HepG2 (cell line): ENCODE measurements around the gene USP5. TPM values are rescaled to one million over a fixed set of nuclear protein-coding genes. Genes with fewer than 3 reads are reported as not detected.

ENCODE experiments used
- ATAC-seq: fragments of 200-7000 bp; cut with Tn5 transposase; 3 replicates; pipeline ENCODE4 v1.9.1; 2020; ENCODE audit warnings: mild to moderate bottlenecking, moderate library complexity
- BruUV-seq: library from RNA; stranded (reverse); fragments of 400-500 nt; replicated peaks from 2 replicates; lab custom pipeline; 2021; lab: Mats Ljungman, UMichigan
- CTCF ChIA-PET: fragments of 300-600 bp; formaldehyde crosslinking; extraction: SDS; loops from one replicate; lab custom pipeline; 2021; ENCODE audit warnings: low total read pairs, inconsistent platforms, low intra/inter-chr PET ratio; lab: Yijun Ruan, JAX
- POLR2A ChIA-PET: fragments of 350-600 bp; sonication (Branson Sonifier 250); formaldehyde crosslinking; loops from one replicate; lab custom pipeline; 2020; ENCODE audit warnings: antibody characterized with exemption, inconsistent platforms; lab: Yijun Ruan, JAX
- DNase-seq: peaks from one replicate; pipeline ENCODE4 v3.0.0-alpha.2; 2015; ENCODE audit warnings: low spot score
- FAIRE-seq: peaks from 3 replicates; lab custom pipeline; 2011; peaks lifted over from hg19 to GRCh38; lab: Jason Lieb, UNC
- H2AFZ ChIP-seq: one replicate; pipeline ENCODE4 v1.6.1; 2011; ENCODE audit warnings: low read length, inconsistent platforms
- H3K27ac ChIP-seq: fragments of 300-600 bp; 3 replicates; pipeline ENCODE4 v1.8.0; 2011; ENCODE audit warnings: mixed run types, mild to moderate bottlenecking, mixed read lengths, low read length, inconsistent platforms; ENCODE audit not compliant: insufficient read depth; ENCODE audit errors: extremely low read length
- H3K27me3 ChIP-seq, 2 experiments: fragments of 200-600 bp in 1 of 2; 2 replicates in 1 of 2; 3 replicates in 1 of 2; pipeline versions ENCODE4 v1.6.0 to v1.8.0; 2011; ENCODE audit warnings: low read length in 2 of 2, mild to moderate bottlenecking in 2 of 2, moderate library complexity in 2 of 2, inconsistent platforms in 1 of 2; ENCODE audit not compliant: insufficient read depth in 2 of 2, control insufficient read depth in 1 of 2
- H3K36me3 ChIP-seq, 2 experiments: fragments of 200-600 bp in 1 of 2; replicated peaks in 1 of 2; 2 replicates in 1 of 2; 3 replicates in 1 of 2; pipeline versions ENCODE4 v1.5.1 to v1.8.0; 2011; ENCODE audit warnings: low read length in 2 of 2, inconsistent platforms in 1 of 2; ENCODE audit not compliant: insufficient read depth in 2 of 2, control insufficient read depth in 1 of 2
- H3K4me1 ChIP-seq: 2 replicates; pipeline ENCODE4 v1.5.1; 2012; ENCODE audit warnings: low read length, inconsistent platforms; ENCODE audit not compliant: insufficient read depth
- H3K4me2 ChIP-seq: 2 replicates; pipeline ENCODE4 v1.6.0; 2011; ENCODE audit warnings: low read depth, low read length, inconsistent platforms
- H3K4me3 ChIP-seq, 3 experiments: fragments of 200-600 bp in 1 of 3; sonication (generic), shearing (Covaris generic) in 1 of 3; replicated peaks in 1 of 3; 2 replicates each; pipeline ENCODE4 v1.5.1; 2011 to 2016; ENCODE audit warnings: low read length in 3 of 3, inconsistent platforms in 2 of 3, low read depth in 2 of 3, mild to moderate bottlenecking in 2 of 3, control low read depth in 1 of 3, mixed read lengths in 1 of 3; ENCODE audit not compliant: insufficient read depth in 1 of 3
- H3K79me2 ChIP-seq: one replicate; pipeline ENCODE4 v1.6.1; 2011; ENCODE audit warnings: low read length, inconsistent platforms; ENCODE audit not compliant: insufficient read depth
- H3K9ac ChIP-seq: 2 replicates; pipeline ENCODE4 v1.6.0; 2011; ENCODE audit warnings: mild to moderate bottlenecking, low read depth, low read length, inconsistent platforms; ENCODE audit not compliant: insufficient read depth
- H3K9me3 ChIP-seq: 2 replicates; pipeline ENCODE4 v1.5.1; 2012; ENCODE audit warnings: mild to moderate bottlenecking, low read length
- H4K20me1 ChIP-seq: 2 replicates; pipeline ENCODE4 v1.6.0; 2011; ENCODE audit warnings: inconsistent platforms, mild to moderate bottlenecking, low read length, moderate library complexity; ENCODE audit not compliant: insufficient read depth
- GTF2F1 ChIP-seq: fragments of 150-350 bp; IDR thresholded peaks from 2 replicates; pipeline ENCODE4 v1.6.1; 2014; ENCODE audit warnings: low read length
- JARID2 ChIP-seq: sonication (generic); formaldehyde crosslinking; IDR thresholded peaks from 2 replicates; pipeline ENCODE4 v1.8.1; 2023; ENCODE audit warnings: missing genetic modification reagents, inconsistent platforms; ENCODE audit not compliant: insufficient replicate concordance
- SAP130 ChIP-seq: IDR thresholded peaks from 2 replicates; pipeline ENCODE4 v1.6.1; 2016; ENCODE audit warnings: low read depth
- ZNF121 ChIP-seq: sonication (generic); formaldehyde crosslinking; IDR thresholded peaks from 2 replicates; pipeline ENCODE4 v1.5.0; 2020; ENCODE audit warnings: mild to moderate bottlenecking, missing genetic modification reagents
- ZNF841 ChIP-seq: sonication (generic); formaldehyde crosslinking; IDR thresholded peaks from 2 replicates; pipeline ENCODE4 v1.8.1; 2023; ENCODE audit warnings: missing genetic modification reagents, borderline replicate concordance
- WGBS: methylation state at CpG from one replicate; pipeline ENCODE4 v1.1.6; 2017; ENCODE audit warnings: low lambda C conversion rate; 5-methylcytosine and 5-hydroxymethylcytosine counted together
- in situ Hi-C: cut with HindIII; loops from 2 replicates; pipeline ENCODE4 v1.10.0; 2017; ENCODE audit warnings: low pct_unique_long_range_greater_than_20kb; ENCODE audit not compliant: extremely low pct_ligation_motif_present
- intact Hi-C: fragments of 100-400 bp; cut with micrococcal nuclease; formaldehyde crosslinking; loops from one replicate; pipeline ENCODE4 v1.10.0; 2022; ENCODE audit not compliant: unreplicated experiment
- polyA plus RNA-seq, 8 experiments: library from polyadenylated mRNA; depleted of rRNA in 3 of 8; stranded (reverse) in 7 of 8; unstranded in 1 of 8; fragments of >200 nt; fragmentation: Illumina TruSeq in 4 of 8; extraction: Trizol in 4 of 8; gene quantifications; 2 replicates each; pipeline versions ENCODE4 v1.2.1 to v1.2.3, GENCODE V29; 2011 to 2016; ENCODE audit warnings: low read depth in 4 of 8, missing spikeins in 1 of 8, mixed read lengths in 1 of 8; ENCODE audit not compliant: insufficient read depth in 1 of 8
- total RNA-seq, 5 experiments: library from RNA; depleted of rRNA; stranded (reverse); fragments of >200 nt; fragmentation: Illumina TruSeq; extraction: Trizol; gene quantifications; 2 replicates each; pipeline ENCODE4 v1.2.3, GENCODE V29; 2016; ENCODE audit warnings: low read depth in 1 of 5
- TF ChIP-seq, protein P1 (sequence below): IDR thresholded peaks from 2 replicates; pipeline ENCODE4 v1.6.1; 2016; ENCODE audit warnings: control low read depth

The USP5 gene
- total and polyA plus RNA-seq, 2 of the 13 experiments (the other 11 are each of a cell fraction or from before 2014, with no cell fraction given) = 39.6 to 56.0 TPM

DNA sequence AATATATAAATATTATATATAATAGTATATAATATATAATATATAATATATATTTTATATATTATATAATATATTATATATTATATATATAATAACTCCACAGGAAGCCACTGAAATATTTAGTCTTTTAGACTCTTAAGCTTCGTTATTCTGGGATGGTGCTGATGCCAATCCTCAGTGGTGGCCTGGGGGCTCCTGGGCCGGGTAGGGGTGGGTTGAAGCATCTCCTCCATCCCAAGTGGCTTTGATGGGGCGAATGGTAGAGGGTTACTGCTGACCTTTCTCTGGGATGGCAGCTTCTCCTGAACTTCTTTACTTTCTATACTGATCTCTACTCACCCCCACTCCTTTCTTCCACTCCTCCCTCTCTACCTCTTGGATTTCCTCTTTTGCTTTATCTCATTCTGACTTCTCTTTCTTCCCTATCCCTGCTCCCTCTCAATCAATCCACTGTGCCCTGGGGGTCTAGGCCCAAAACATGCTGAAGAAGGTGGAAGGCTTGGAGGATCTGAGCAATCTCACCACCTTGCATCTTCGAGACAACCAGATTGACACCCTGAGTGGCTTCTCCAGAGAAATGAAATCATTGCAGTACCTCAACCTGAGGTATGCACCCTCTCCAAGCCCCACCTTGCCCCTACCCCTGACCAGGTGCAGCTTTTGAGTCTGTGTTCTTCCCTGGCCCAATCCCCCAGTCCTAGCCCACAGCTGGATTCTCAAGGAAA is 57.6 kb downstream of the USP5 start:
- FAIRE-seq = no peak
- CTCF ChIA-PET = no interaction called here
- intact Hi-C loops = no loop called here

DNA sequence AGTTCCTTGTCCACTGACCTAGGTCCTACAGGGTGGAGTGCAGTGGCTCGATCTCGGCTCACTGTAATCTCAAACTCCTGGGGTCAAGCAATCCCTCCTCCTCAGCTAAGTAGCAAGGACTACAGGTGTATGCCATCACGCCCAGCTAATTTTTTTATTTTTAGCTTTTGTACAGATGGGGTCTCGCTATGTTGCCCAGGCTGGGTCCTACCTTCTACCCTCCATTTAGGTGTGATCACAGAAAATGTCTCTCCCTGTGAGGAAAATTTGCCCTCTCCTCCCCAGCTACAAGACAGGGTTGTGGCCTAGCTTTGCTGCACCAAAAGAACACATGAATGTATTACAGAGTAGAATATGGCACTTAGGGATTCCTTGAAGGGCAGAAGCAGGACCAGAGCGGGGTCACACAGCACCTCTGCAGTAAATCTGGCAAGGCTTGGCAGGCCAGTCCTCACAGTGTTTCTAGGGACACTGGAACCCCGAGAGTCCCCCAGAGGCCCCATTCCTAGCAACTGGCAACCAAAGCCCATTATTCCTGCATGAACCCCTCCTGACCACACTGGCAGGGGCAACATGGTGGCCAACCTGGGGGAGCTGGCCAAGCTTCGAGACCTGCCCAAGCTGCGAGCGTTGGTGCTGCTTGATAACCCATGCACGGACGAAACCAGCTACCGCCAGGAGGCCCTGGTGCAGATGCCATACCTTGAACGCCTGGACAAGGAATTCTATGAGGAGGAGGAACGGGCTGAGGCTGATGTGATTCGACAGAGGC is 60.4 kb downstream of the USP5 start:
- in situ Hi-C loops = no loop called here
- DNase-seq (no peak), ATAC-seq (no peak)
- H3K36me3 ChIP-seq = peaks cover 2 to 11% of the 10 kb centered on the region in 2 experiments; a peak in 3 of 5 replicates
- no peak overlapping the region for H3K27ac ChIP-seq
- H3K4me1 ChIP-seq = peaks cover 48% of the 10 kb centered on the region
- no peaks in the 10 kb centered on the region for H3K9me3 ChIP-seq
- peak overlapping the region; percentile 96; the same call in 1 of the 2 replicates for H3K4me2 ChIP-seq
- intact Hi-C loops = no loop called here
- WGBS = 90% methylated on average over 14 of the region's 15 CpGs
- H4K20me1 ChIP-seq = no peaks in the 10 kb centered on the region
- CTCF ChIA-PET = no interaction called here
- TF ChIP-seq ZNF121 (0 out of 2 replicates have a peak, but pooled peaks have one; percentile 12), SAP130 (CRISPR knock-in tag) (no peak)
- TF ChIP-seq, all 625 proteins: peak for 1
- Histone ChIP-seq H3K79me2 (peaks cover 17% of the 10 kb centered on the region), H2AFZ (no peak overlapping the region), H3K4me3 (0 out of 6 replicates have a peak overlapping the region, but pooled peaks of 1 of the 3 experiments have one; percentile 77), H3K27me3 (no peaks in the 10 kb centered on the region), H3K9ac (no peak overlapping the region)
- FAIRE-seq = no peak
- POLR2A ChIA-PET = interaction anchor here (1.5 to 3.1 kb wide), 3 partner anchors 34 to 60 kb away, joined by 5 to 13 read pairs (median 9); partner anchors contain the start of genes SPSB2 and USP5
- no TSS peak for BruUV-seq

More for the DNA sequence above, 57.6 kb downstream of the USP5 start:
- no peaks in the 10 kb centered on the region for H3K27me3 ChIP-seq
- POLR2A ChIA-PET = interaction anchor here (1.3 kb wide), 1 partner anchor 199 kb away, joined by 3 read pairs; no protein-coding TSS in a partner anchor
- TF ChIP-seq GTF2F1 = no peak
- TF ChIP-seq, protein P1, sequence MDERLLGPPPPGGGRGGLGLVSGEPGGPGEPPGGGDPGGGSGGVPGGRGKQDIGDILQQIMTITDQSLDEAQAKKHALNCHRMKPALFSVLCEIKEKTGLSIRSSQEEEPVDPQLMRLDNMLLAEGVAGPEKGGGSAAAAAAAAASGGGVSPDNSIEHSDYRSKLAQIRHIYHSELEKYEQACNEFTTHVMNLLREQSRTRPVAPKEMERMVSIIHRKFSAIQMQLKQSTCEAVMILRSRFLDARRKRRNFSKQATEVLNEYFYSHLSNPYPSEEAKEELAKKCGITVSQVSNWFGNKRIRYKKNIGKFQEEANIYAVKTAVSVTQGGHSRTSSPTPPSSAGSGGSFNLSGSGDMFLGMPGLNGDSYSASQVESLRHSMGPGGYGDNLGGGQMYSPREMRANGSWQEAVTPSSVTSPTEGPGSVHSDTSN (CRISPR knock-in tag) = no peak
- TF ChIP-seq ZNF841 (CRISPR knock-in tag) = no peak
- no peak for TF ChIP-seq JARID2 (CRISPR knock-in tag)
- H3K4me2 ChIP-seq = no peak overlapping the region
- H3K27ac ChIP-seq = no peak overlapping the region
- no peaks in the 10 kb centered on the region for H3K9me3 ChIP-seq
- no peaks in the 10 kb centered on the region for H4K20me1 ChIP-seq
- in situ Hi-C loops = no loop called here
- ATAC-seq = no peak
- DNase-seq = no peak
- H3K36me3 ChIP-seq = no peaks in the 10 kb centered on the region
- H3K9ac ChIP-seq = no peak overlapping the region
- BruUV-seq = no TSS peak
- peaks cover 40% of the 10 kb centered on the region for H3K4me1 ChIP-seq
- H3K79me2 ChIP-seq = peaks cover 2% of the 10 kb centered on the region
- WGBS = 74% methylated on average over 4 of the region's 4 CpGs
- H3K4me3 ChIP-seq = no peak overlapping the region
- no peak overlapping the region for H2AFZ ChIP-seq
